B cell (primary cell): Measurements from ENCODE around the gene FAM120A. TPM values are rescaled to one million over a fixed set of nuclear protein-coding genes. Genes with fewer than 3 reads are reported as not detected.
A peak's percentile ranks its signal among the peaks of the same experiment; 100 is the strongest.

Source experiments
- ATAC-seq: fragments of 200-7000 bp; cut with Tn5 transposase; one replicate; pipeline ENCODE4 v1.10.0; 2021; ENCODE audit warnings: low read depth, mild to moderate bottlenecking, moderate number of reproducible peaks, moderate library complexity
- CTCF ChIA-PET: fragments of 350-600 bp; sonication (Branson Sonifier 250); formaldehyde crosslinking; loops from one replicate; lab custom pipeline; 2021; ENCODE audit warnings: antibody characterized with exemption, inconsistent platforms; lab: Charles Lee
- POLR2A ChIA-PET: fragments of 350-600 bp; sonication (Branson Sonifier 250); formaldehyde crosslinking; loops from one replicate; lab custom pipeline; 2021; ENCODE audit warnings: antibody characterized with exemption; lab: Charles Lee
- DNase-seq: peaks from one replicate; pipeline ENCODE4 v3.0.0; 2013
- H2AFZ ChIP-seq: 2 replicates; pipeline ENCODE4 v1.6.1; 2012; ENCODE audit warnings: mild to moderate bottlenecking, low read depth, low read length; ENCODE audit not compliant: insufficient read depth, poor library complexity, severe bottlenecking
- H3K27ac ChIP-seq, 2 donors: 1 replicate in 1 of 2; 2 replicates in 1 of 2; pipeline ENCODE4 v1.5.1; 2012 to 2013; ENCODE audit warnings: low read length in 2 of 2, mild to moderate bottlenecking in 2 of 2, moderate library complexity in 1 of 2
- H3K27me3 ChIP-seq, 4 experiments: fragments of 200-600 bp in 1 of 4; sonication (generic) in 1 of 4; replicated peaks in 1 of 4; 1 replicate in 2 of 4; 2 replicates in 2 of 4; pipeline versions ENCODE4 v1.6.1 to v1.7.0; 2013 to 2016; ENCODE audit warnings: low read length in 3 of 4, mild to moderate bottlenecking in 2 of 4, mixed read lengths in 1 of 4, moderate library complexity in 1 of 4; ENCODE audit not compliant: insufficient read depth in 4 of 4, control insufficient read depth in 3 of 4; ENCODE audit errors: control extremely low read depth in 1 of 4
- H3K36me3 ChIP-seq, 2 experiments: replicated peaks in 1 of 2; 1 replicate in 1 of 2; 2 replicates in 1 of 2; pipeline versions ENCODE4 v1.6.1 to v1.7.1; 2013; ENCODE audit warnings: low read length in 1 of 2; ENCODE audit not compliant: insufficient read depth in 2 of 2, control insufficient read depth in 1 of 2; ENCODE audit errors: control extremely low read depth in 1 of 2, extremely low read depth in 1 of 2
- H3K4me1 ChIP-seq, 2 donors: fragments of 200-600 bp in 1 of 2; sonication (generic) in 1 of 2; 1 replicate in 1 of 2; 2 replicates in 1 of 2; pipeline versions ENCODE4 v1.5.1 to v1.6.1; 2013 to 2017; ENCODE audit warnings: low read length in 2 of 2; ENCODE audit not compliant: control insufficient read depth in 2 of 2, insufficient read depth in 2 of 2
- H3K4me2 ChIP-seq: replicated peaks from 2 replicates; pipeline ENCODE3; 2012; ENCODE audit warnings: mild to moderate bottlenecking, low read depth, low read length; ENCODE audit not compliant: poor library complexity, severe bottlenecking
- H3K4me3 ChIP-seq, 5 experiments: fragments of 200-600 bp in 1 of 5; sonication (generic) in 1 of 5; 1 replicate in 3 of 5; 2 replicates in 2 of 5; pipeline versions ENCODE4 v1.5.1 to v1.7.0; 2011 to 2016; ENCODE audit warnings: low read length in 4 of 5, mild to moderate bottlenecking in 4 of 5, low read depth in 2 of 5, control low read depth in 1 of 5, moderate library complexity in 1 of 5; ENCODE audit not compliant: insufficient read depth in 1 of 5; ENCODE audit errors: control extremely low read depth in 1 of 5, extremely low read depth in 1 of 5
- H3K79me2 ChIP-seq: fragments of 200-600 bp; sonication (generic); one replicate; pipeline ENCODE4 v1.6.0; 2016; ENCODE audit warnings: low read length; ENCODE audit not compliant: control insufficient read depth, insufficient read depth
- H3K9ac ChIP-seq: fragments of 200-600 bp; sonication (generic); 2 replicates; pipeline ENCODE4 v1.6.1; 2017; ENCODE audit warnings: mild to moderate bottlenecking, low read length, moderate library complexity
- H3K9me3 ChIP-seq, 3 donors: one replicate each; pipeline versions ENCODE4 v1.6.1 to v1.7.1; 2013; ENCODE audit warnings: low read length in 2 of 3; ENCODE audit not compliant: control insufficient read depth in 2 of 3, insufficient read depth in 1 of 3; ENCODE audit errors: control extremely low read depth in 1 of 3
- H4K20me1 ChIP-seq: 2 replicates; pipeline ENCODE4 v1.6.0; 2012; ENCODE audit warnings: mild to moderate bottlenecking, low read length; ENCODE audit not compliant: insufficient read depth, control insufficient read depth, poor library complexity, severe bottlenecking
- H3K27ac Mint-ChIP-seq: one replicate; pipeline ENCODE4 v1.8.0; 2021; ENCODE audit warnings: mixed read lengths
- H3K27me3 Mint-ChIP-seq: one replicate; pipeline ENCODE4 v1.8.0; 2021; ENCODE audit warnings: mixed read lengths
- H3K4me1 Mint-ChIP-seq: one replicate; pipeline ENCODE4 v1.8.0; 2021; ENCODE audit warnings: mixed read lengths
- H3K4me3 Mint-ChIP-seq: one replicate; pipeline ENCODE4 v1.8.0; 2021; ENCODE audit warnings: mixed read lengths
- H3K9me3 Mint-ChIP-seq: one replicate; pipeline ENCODE4 v1.8.0; 2022; ENCODE audit warnings: mixed read lengths; ENCODE audit not compliant: insufficient read depth
- EZH2 ChIP-seq: IDR thresholded peaks from 2 replicates; pipeline ENCODE4 v1.6.1; 2012; ENCODE audit warnings: borderline replicate concordance, low read depth, mild to moderate bottlenecking, moderate library complexity, low read length; ENCODE audit not compliant: insufficient read depth, poor library complexity, severe bottlenecking
- WGBS: methylation state at CpG from one replicate; pipeline ENCODE4 v1.1.5; 2013; ENCODE audit warnings: missing lambda C conversion rate; ENCODE audit not compliant: insufficient coverage; 5-methylcytosine and 5-hydroxymethylcytosine counted together
- intact Hi-C: fragments of 100-400 bp; cut with micrococcal nuclease; formaldehyde crosslinking; loops from one replicate; pipeline ENCODE4 v1.10.0; 2022
- polyA plus RNA-seq: library from polyadenylated mRNA; depleted of rRNA; stranded (reverse); fragments of >200 nt; gene quantifications from 2 replicates; pipeline ENCODE4 v1.2.3, GENCODE V29; 2012
- total RNA-seq, 2 donors: library from RNA; stranded (reverse); fragments of 120-200 nt in 1 of 2; gene quantifications; 1 replicate in 1 of 2; 2 replicates in 1 of 2; pipeline versions ENCODE4 v1.2.3 to v1.2.4, GENCODE V29; 2013 to 2022
- TF ChIP-seq, protein P1 (sequence below): fragments of 200-600 bp; IDR thresholded peaks from one replicate; pipeline ENCODE4 v1.8.0; 2022; ENCODE audit warnings: antibody characterized with exemption, mild to moderate bottlenecking

The FAM120A gene
- total and polyA plus RNA-seq, 2 donors (not counting 1 experiment from before 2014, with no cell fraction given): 48.4 to 105 TPM

DNA sequence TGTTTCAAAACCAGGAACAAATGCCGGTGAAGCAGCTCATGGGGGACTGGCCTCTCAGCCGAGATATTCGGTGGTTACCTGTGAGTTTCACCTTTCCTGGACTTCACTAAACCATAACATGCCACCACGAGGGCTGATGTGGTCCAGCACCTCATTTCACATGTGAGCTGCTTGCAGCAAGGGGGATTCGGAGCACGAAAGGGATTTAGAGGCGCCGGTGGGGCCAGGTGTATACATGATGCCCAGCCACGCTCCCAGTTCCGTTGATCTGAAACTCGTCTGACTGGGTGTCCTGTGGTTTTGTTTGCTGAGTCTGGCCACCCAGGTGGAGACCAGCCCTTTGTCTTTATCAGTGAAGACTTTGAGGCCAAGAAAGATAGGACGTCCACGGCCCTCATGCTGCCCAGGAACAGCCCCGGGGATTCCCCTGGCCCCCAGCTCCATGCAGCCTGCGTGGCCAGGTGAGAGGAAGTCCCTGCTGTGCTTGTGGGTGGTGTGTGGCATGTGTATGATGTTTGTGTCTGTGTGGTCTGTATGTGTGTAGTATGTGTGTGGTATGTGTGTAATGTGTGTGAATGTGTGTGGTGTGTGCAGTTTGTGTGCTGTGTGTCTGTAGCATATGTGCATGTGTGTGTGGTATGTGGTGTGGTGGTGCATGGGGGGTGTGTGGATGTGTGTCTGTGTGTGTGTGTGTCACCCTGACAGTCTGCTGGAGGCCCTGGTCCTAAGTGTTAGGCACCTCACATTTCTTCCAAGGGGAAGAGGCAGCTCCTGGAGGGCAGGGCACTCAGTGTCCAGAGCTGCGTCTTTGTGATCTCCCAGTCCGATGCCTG lies 148.3 kb downstream of the FAM120A start:
- POLR2A ChIA-PET: no interaction called here
- CTCF ChIA-PET: no interaction called here
- Histone ChIP-seq H3K36me3 (no peaks in the 10 kb centered on the region), H3K27me3 (no peaks in the 10 kb centered on the region), H3K9me3 (peaks cover 0 to 9% (median 0%) of the 10 kb centered on the region in 3 donors), H3K4me3 (no peak overlapping the region), H3K4me1 (peaks cover 36 to 56% of the 10 kb centered on the region in 2 donors), H2AFZ (no peak overlapping the region), H3K9ac (no peak overlapping the region), H3K4me2 (peak overlapping the region; percentile 34), H4K20me1 (peaks cover 38% of the 10 kb centered on the region), H3K27ac (no peak overlapping the region), H3K79me2 (peaks cover 79% of the 10 kb centered on the region)
- Mint-ChIP-seq H3K9me3 (no peaks in the 10 kb centered on the region), H3K27me3 (no peaks in the 10 kb centered on the region), H3K27ac (peak overlapping the region; percentile 50), H3K4me1 (peaks cover 64% of the 10 kb centered on the region), H3K4me3 (peak overlapping the region; percentile 53)
- TF ChIP-seq EZH2: no peak
- TF ChIP-seq, protein P1, sequence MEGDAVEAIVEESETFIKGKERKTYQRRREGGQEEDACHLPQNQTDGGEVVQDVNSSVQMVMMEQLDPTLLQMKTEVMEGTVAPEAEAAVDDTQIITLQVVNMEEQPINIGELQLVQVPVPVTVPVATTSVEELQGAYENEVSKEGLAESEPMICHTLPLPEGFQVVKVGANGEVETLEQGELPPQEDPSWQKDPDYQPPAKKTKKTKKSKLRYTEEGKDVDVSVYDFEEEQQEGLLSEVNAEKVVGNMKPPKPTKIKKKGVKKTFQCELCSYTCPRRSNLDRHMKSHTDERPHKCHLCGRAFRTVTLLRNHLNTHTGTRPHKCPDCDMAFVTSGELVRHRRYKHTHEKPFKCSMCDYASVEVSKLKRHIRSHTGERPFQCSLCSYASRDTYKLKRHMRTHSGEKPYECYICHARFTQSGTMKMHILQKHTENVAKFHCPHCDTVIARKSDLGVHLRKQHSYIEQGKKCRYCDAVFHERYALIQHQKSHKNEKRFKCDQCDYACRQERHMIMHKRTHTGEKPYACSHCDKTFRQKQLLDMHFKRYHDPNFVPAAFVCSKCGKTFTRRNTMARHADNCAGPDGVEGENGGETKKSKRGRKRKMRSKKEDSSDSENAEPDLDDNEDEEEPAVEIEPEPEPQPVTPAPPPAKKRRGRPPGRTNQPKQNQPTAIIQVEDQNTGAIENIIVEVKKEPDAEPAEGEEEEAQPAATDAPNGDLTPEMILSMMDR: no peak
- 84% methylated on average over 16 of the region's 17 CpGs for WGBS
- intact Hi-C loops: no loop called here
- ATAC-seq: no peak
- no peak for DNase-seq

DNA sequence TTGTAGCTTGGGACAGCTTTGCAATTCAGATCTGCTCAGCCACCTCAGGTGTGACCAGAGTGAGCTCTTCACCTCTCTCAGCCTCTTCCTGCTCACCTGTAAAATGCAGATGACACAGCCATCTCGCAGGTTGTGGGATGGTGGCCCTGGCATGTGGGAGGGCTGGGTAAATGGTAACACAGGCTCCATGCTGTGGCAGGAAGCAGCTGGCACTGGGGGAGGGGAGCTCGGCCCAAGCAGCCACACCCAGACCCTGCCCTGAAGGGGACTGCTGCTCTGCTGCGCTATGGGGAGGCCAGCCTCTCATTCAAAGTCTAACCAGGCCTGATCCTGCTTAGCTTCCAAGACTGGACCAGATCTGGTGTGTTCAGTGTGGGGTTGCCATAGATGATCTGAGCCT lies 149.0 kb downstream of the FAM120A start:
- peak overlapping the region; percentile 15 for H3K27ac Mint-ChIP-seq
- H3K9me3 Mint-ChIP-seq: peaks cover 2% of the 10 kb centered on the region
- no peak for TF ChIP-seq EZH2
- TF ChIP-seq, protein P1: no peak
- H3K27me3 Mint-ChIP-seq: no peaks in the 10 kb centered on the region
- intact Hi-C loops: no loop called here
- Histone ChIP-seq H3K9me3 (peaks cover 0 to 9% (median 0%) of the 10 kb centered on the region in 3 donors), H4K20me1 (peaks cover 38% of the 10 kb centered on the region), H3K9ac (no peak overlapping the region), H2AFZ (no peak overlapping the region), H3K79me2 (peaks cover 85% of the 10 kb centered on the region), H3K27ac (no peak overlapping the region), H3K4me2 (peak overlapping the region; percentile 34), H3K4me3 (no peak overlapping the region), H3K36me3 (no peaks in the 10 kb centered on the region), H3K27me3 (no peaks in the 10 kb centered on the region), H3K4me1 (peaks cover 36 to 56% of the 10 kb centered on the region in 2 donors)
- ChIA-PET CTCF (no interaction called here), POLR2A (no interaction called here)
- H3K4me3 Mint-ChIP-seq: peak overlapping the region; percentile 53
- 20% methylated on average over 2 of the region's 3 CpGs for WGBS
- DNase-seq: no peak
- peak; percentile 53 for ATAC-seq
- peaks cover 64% of the 10 kb centered on the region for H3K4me1 Mint-ChIP-seq
